D341Med (cell line): ENCODE results near the gene CDH16.
A peak's percentile ranks its signal among the peaks of the same experiment; 100 is the strongest.

ENCODE experiments used
- DNase-seq: peaks from one replicate; pipeline ENCODE4 v3.0.0; 2012; ENCODE audit warnings: low spot score

CDH16 gene

DNA sequence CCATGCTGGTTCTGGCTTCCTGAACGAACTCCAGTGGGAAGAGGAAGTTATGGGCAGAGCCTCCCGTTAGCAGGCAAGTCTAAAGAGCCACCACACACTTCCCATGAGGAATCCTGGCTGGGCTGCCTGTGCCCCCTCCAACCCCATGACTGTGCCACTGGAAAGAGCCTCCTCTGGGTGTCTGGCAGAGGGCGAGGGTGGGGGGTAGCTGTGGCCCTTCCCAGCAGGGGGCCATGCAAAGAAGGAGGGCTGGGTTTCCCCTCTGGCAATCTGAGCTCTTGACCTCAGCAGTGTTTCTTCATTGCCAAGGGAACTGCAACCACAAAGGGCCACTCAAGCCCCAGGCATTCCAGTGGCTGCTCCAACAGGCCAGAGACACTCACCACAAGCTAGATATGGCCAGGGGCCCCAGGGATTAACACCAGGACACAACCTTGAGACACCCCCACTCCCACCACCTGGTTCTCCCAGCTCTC is 8.3 kb upstream of the CDH16 start:
- no peak for DNase-seq

DNA sequence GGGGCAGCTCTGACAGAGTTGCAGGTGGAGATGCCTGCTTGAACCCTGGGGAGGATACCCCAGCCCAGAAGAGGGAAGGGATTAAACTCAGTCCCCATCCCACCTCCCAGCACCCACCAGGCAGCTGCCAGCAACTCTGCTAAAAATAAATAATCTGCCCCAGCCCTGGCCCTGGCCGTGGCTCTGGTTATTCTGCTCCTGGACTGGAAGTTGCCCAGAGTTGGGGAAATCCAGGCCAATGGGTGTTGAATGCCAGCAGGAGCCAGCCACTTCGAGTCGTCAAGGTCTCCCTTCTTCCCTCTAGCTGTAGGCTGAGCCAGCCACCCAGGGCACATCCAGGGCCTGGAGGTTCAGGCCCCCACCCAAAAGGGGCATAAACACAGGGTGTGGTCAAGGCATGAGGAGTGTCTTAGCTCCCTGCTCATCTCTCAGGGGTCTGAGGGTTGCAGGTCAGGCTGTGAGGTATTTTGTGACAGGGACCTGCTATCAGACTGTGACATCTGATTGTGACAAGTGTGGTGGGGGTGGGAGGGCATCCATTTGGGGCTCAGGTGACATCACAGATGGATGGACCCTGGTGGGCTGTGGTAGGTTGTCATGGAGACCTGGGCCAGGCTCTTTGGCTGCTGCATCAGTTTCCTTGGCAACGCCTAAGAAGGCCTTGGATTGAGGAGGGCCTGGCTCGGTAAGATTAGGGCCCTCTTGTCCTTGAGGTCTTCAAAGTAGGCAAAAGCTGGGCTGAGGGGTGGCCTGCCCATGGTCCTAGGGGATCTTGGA is 7.7 kb upstream of the CDH16 start:
- no peak for DNase-seq

DNA sequence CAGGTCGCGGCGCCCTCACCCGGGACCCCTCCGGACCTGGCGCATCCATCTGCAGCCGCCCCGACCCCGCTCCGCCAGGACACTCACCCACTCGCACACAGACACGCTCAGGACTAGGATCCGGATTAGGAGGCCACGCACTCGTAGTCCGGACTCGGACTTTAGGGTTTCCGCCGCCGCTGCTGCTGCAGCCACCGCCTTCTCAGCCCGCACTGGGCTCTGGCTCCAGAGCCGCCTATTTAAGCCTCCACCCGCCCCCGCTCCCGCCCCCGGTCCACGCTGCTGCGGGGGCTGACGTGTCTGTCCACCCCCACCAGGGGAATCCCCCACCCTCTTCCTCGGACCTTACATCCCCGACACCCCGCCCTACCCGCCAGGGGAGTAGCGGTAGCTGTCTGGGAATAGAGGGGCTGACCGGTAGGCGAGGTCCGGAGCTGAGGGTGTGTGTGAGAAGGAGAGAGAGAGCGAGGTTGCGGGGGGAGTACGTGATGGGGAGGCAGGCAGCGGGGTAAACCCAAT is 6.7 kb upstream of the CDH16 start, which contains the start of gene RRAD:
RRAD (minus strand) TSS at position 214 of the 519 bp plus-strand sequence. CDS start 356 bp downstream, outside the sequence.
- no peak for DNase-seq

DNA sequence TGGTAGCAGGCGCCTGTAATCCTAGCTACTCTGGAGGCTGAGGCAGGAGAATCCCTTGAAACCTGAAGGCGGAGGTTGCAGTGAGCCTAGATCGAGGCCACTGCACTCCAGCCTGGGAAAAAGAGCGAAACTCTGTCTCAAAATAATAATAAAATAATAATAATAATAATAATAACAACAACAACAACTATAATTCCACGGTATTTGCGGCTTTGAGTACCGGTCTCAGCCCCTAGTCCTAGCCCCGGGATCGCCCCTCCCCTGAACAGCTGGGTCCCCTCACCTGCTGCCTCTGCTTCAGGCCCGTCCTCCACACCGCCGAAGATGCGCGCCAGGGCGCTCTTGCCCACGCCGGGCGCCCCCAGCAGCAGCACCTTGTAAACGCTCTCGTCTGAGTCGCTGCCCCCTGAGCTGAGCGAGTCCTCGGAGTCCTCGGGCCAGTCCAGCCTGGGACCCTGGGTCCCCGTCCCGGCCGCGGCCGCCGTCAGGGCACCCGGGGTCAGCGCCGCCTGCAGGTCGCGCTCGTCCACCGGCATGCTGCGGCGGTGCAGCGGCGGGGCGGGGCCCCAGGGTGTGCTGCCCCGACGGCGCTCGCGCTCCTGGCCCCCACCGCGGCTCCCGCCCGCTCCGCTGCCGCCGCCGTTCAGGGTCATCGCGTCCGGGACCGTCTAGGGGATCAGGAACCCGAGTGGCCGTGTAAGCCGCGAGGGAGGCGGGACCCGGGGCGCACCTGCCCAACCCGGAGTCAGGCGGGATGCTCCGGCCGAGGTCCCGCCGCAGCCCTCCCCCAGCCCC is 6.0 kb upstream of the CDH16 start:
- DNase-seq, result no peak

DNA sequence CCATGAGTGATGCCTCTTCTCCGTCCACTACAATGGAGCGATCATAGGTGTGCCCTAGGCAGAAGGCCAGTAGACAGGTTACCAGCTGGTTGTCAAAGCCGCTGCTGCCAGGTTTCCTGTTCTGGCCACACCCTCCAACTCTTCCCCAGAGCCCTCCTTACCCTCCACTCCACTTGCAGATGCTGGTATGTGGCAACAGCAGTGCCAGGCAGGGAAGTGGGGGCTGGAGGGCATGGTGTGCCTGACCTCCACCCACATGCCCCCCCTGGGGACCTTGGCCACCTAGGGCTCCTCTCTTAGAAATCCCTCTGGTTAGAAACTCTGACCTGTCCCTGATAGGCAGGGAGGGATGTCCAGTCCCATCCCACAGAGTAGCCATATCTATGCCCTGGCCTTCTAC is 5.2 kb upstream of the CDH16 start:
- no peak for DNase-seq

DNA sequence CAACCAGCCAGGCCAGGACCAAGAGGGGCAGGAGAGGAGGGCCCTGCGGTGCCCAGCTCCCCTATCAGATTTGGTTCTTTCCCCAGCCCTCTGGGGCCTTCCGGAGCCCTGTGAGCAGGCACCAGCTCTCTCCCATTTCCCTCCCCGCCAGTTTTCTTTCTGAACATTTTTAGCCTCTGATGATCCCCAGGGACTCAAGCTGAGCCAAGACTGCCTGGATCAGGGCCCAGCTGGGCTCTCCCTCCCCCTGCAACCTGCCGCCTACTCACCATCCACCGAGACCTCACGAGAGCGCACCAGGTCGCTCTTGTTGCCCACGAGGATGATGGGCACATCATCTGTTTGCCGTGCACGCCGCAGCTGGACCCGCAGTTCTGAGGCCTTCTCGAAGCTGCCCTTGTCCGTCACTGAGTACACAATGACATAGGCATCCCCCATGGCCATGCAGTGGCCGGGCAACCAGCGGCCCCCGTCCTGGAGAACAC is 4.6 kb upstream of the CDH16 start:
- DNase-seq, result peak; percentile 90

DNA sequence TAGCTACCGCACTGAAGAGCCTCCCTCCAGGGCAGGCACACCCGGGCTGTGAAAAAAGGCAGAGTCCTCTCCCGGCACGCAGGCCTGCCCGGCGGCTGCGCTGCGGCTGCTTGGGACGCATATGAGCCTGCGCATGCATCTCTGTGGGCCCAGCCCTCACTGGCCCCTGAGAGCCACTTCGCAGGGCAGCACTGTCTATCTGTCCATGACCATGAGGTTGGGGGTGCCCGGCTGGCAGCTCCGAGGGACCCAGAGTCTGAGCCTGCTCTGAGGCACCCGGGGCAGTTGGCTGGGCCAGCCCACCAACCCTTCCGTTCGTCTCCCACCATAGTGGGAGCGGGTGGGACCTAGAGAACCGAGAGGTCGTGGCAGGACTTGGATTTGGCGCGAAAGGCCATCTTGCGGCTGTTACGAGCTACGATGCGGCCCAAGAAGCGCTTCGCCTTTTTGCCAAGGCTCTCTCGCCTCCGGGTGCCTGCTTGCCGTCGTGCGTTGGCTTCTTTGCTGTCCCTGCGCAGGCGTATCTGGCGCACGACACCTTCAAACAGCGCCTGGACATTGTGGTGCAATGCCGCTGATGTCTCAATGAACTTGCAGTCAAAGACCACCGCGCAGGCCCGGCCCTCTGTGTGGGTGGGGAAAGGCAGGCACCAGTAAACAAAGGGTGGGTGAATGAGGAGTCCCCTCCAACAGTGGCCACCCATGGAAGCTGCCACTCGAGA is 3.2 kb upstream of the CDH16 start:
- no peak for DNase-seq

DNA sequence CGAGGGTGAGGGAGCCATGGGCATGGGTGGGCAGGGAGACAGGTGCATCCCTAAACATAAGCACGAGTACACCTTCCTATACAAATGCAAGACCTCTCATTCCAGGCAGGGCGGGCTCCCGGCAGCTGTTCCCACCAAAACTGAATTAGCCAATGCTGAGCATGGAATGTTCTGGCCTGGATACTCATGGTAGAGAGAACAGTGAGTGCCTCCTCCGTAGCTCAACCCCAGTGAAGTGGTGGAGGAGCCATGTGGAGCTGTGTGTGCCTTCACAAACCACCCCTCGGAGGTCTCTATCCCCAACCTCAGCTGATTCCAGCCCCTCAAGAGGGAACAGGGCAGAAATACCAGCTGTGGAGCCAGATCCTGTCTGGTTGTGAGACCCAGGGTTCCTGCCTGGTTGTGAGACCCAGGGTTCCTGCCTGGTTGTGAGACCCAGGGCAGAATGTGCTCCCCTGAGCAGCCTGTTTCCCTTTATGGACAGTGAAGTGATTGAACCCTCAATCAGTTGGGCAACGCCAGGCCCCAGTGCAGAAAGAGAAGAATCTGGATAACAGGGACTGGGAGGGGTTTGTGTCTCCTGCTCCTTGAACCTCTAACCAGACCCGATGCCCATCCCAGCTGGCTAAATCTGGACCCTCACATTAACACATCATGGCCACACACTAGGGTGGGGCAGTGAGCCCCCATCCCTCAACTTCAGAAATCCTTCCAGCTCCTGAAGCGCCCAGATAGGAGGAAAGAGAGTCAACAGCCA is 2.4 kb upstream of the CDH16 start:
- DNase-seq, result no peak

DNA sequence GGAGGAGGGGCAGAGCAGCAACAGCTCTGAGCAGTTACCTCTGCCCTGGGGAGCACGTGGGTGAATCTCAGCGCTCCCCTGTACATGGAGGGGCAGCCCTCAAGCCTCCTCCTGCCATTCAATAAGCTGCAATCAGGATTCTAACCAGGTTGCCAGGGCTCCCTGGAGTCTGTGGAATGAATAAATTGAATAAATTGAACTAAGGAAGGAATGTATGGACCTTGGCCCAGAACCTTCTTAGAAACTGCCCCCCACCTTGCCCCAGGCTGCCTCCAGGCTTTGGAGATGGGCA is 1.6 kb upstream of the CDH16 start:
- no peak for DNase-seq

DNA sequence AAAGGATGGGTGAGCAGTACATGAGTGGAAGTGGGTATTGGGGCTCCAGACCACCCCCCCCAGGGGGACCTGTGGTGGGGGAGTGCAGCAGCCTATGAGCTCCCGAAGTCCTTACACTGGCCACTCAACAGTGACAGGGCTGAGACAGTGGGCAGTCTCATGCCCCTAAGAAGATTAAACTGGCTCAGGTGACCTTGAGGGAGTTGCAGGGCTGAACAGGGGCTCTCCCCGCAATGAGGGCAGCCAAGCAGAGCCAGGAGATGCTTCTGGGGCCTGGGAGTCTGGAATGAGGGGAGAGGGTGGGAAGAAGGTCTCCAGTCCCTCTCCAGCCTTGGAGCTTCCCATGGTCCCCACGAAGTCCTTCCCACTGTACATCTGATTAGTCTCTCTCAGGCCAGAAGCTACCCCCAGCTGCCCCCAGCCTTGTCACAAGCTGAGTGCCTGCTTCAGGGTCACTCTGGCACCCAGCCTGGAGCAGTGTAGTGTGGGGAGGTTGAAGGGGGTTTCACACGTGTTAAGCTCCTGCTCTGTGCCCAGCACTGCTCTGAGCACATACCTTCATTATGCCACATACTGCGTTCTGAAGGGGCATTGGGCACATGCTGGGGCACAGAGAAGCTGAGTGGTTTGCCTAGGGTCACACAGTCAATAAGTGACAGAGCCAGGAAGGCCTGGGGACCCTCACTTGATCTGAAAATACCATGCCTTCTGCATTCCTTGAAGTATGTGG is 1.0 kb upstream of the CDH16 start:
- DNase-seq, result no peak

DNA sequence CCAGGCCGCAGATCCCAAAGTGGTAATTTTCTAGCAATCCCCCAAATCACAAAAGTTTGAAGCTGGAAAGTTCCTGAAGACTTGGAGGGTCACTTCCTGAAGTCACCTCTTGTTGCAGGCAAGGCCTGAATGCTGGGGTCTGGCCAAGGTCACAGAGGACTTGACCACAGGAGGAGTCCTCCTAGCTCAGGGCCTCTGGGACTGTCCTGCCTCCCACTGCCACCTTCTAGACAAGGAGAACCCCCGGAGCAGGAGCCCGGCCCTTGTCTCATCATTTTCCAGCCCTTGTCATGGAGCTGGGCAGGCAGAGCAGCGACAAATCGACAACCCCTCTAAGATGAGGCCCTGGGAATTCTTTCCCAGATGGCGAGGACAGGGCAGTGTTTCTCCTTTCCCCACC is 330 bp downstream of the CDH16 start:
- no peak for DNase-seq

DNA sequence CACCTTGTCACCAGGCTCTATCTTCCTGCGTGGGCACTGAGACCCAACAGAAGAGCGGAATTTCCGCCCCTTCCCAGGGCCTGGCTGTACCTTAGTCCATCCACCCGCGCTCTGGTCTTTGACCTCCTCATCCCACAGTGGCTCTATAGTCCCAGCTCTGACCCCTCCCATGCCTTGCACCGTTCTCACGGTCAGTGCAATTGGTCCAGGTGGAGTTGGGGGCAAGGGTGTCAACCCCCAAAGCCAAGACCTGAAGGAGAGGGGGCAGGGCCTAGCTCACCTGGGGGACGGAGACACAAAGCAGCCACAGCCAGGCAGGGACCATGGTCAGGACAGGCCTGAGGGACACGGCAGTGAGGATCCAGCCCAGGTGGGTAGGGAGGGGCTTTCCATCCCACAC is 944 bp downstream of the CDH16 start:
- DNase-seq, result no peak

DNA sequence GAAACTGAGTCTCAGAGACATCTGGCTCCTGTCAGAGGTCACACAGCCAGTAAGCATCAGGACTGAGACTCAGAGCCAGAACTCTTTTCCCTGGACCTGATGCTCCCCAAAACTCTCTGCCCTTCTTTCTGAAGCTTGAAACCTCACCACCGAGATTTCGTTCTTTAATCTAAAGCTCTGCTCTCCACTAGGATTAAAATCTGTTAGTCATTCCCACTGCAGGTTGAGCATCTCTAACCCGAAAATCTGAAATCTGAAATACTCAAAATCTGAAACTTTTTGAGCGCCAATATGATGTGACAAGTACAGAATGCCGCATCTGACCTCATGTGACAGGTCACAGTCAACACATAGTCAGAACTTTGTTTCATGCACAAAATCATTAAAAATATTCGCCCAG is 2.2 kb downstream of the CDH16 start:
- DNase-seq, result no peak

DNA sequence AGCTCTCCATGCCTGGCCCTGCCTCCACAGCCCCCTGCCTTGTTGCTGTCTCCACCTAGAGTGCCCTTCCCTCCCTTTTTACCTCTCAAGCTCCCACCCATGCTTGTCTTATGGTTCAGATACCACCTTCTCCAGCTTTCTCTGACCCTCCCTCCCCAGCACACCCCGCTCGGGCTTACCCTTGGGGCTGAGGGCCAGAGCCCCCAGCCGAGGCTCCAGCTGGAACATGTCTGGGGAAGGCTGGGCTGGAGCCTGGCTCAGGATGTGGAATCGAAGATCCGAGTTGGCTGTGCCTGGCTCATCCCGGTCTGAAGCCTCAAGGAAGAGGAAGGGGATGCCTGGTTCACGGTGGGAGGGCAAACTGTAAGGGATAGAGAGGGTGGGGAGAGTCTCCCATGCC is 3.6 kb downstream of the CDH16 start:
- no peak for DNase-seq

DNA sequence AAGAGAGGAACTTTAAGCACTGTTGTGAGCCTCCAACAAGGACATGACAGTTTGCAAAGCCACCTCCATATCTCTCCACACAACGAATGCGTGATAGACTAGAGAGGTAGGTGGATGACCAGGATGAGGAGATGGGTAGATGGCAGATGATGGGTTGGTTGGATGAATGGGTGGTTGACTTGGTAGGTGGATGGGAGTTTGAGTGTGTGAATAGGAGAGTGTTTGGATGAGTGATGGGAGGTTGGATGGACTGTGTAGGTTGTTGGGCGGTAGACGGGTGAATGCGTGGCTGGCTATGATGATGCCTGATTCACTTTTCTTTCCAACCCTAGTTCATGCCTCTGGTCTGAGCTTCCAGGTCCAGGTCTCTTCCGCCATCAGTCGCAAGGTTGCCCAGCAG is 4.1 kb downstream of the CDH16 start:
- DNase-seq, result no peak

DNA sequence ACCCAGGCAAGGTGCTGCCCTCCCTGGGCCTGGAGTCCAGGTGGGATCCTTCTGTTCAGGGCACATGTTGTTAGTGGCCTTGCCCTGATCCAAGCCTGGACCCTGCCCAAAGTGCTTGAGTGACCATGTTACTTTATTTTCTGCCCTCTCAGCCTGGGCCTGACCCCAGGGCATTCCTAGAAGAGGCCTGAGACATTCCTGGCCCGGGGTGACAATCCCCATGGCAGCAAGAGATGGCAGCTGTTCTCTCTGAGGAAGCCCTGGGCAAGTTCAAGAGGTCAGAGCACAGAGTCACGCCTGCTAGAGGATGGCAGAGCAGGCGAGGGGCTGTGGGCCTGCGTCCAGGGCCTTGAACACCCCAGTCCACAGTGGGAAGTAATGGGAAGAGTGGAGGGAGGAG is 5.0 kb downstream of the CDH16 start:
- DNase-seq, result no peak

DNA sequence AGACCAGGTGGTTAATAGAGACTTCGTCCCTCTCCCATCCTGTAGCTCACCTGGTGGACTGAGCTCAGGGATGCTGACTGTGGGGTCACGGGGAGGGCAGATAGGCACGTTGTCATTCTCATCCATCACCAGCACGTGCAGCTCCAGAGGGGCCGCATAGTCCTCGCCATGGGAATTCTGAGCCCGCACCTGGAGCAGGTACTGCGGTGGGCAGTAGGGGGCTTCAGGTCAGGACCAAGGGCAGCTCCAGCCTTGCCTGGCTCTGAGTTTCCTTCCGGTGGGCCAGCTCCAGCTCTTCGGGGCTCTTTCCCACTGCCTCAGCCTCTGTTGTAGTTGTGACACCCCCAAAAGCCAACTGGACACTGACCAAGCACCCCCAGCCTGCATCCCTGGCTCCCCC is 5.6 kb downstream of the CDH16 start:
- no peak for DNase-seq

DNA sequence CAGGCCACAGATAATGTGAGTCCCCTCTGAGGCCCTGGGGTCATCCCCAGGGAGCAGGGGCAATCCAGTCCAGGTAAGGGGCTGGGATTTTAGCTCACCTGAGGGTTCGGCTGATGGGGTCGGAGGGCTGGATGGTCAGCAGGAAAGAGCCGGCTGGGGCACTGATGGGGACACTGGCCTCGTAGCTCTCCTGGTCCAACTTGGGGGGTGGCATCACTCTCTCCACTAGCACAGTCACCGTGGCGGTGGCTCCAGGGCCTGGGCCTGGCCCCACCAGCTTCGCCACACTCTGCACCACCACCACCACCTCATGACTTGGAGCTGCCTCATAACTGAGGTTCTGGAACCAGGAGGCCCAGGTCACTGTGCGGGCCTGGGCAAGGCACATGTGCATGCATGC is 6.9 kb downstream of the CDH16 start:
- DNase-seq, result no peak

DNA sequence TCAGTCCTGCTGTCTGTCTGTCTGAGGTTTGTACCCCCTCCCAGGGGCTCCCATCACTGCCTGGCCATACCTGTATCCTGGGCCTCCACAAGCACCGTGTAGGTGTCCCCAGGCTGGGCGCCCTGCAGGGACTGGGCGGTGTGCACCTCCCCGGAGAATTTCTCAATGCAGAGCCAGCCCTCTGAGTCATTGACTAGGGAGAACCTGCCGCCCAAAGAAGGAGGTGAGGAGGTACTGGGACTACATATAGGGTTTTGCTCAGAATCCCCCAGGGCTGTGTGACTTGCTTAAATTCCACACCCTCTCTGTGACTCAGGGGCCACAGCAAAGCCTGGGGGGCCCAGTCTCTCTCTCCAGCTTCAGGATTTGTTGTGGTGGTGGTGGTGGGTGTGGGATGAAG is 7.6 kb downstream of the CDH16 start:
- no peak for DNase-seq

DNA sequence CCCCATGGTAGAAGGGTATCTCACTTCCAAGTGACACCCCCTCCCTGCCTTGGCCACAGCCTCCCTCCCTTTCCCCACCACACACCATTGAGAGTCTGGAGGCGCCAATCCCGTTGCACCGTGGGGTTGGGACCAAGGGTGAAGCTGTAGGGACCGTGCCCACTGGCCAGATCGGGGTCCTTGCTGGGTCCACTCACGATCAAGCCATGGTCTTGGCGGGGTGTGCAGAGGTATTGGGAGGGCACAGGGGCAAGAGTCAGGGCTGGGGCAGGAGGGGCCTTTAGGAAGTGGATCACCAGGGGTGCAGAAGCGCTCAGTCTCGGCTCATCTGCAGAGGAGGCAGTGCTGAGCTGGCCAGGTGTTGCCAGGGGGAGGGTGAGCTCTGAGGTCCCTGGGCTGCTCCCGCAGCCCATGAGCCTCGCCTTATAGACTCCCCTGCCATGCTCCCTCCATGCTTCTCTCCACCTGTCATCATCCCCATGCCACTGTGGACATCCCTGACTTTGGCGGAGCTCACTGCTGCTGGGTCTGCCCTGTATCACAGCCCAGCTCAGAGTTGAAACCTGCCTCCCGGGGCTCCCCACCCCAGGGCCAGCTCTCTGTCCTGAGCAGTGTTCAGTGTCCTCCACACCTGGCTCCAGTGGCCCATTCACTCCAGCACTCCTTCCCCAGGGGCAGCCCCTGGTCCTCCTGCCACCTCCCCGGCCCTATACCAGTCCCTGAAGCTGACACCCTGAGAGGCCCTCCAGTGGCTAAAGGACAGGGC is 8.3 kb downstream of the CDH16 start:
- no peak for DNase-seq
